Gastrocnemius medialis (tissue), 4 donors: Measurements from ENCODE around the gene SPG11.

Experiments used
- POLR2A ChIP-seq, 2 donors: fragments of 450-650 bp; IDR thresholded peaks; one replicate each; pipeline ENCODE4 v1.6.1; 2017; ENCODE audit warnings: antibody characterized with exemption in 2 of 2, mild to moderate bottlenecking in 2 of 2, moderate library complexity in 2 of 2
- TF ChIP-seq, protein P1 (sequence below), 5 experiments: fragments of 450-650 bp in 3 of 5; fragments of 200-600 bp in 2 of 5; sonication (generic) in 2 of 5; IDR thresholded peaks in 4 of 5; conservative IDR thresholded peaks in 1 of 5; 1 replicate in 4 of 5; 2 replicates in 1 of 5; pipeline ENCODE4 v1.5.1; 2016 to 2019; ENCODE audit warnings: antibody characterized with exemption in 5 of 5, mild to moderate bottlenecking in 3 of 5, moderate library complexity in 3 of 5

DNA sequence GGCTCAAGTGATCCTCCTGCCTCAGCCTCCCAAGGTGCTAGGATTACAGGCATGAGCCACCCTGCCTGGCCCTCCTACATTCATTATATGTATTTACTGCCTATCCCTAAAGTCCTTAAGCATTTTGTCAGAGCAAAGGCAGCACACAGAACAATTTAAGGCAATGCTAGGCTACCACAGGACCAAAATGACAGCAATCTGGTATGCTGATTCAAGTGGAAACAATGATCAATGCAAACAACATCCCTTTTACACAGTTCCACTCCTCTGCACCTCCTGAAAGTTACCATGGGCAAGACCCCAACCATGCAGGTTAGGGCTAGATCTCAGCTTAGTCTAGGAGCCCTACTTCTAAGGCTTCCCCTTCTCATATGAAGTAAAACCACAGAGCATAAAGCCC, 40.3 kb downstream of the SPG11 start:
- TF ChIP-seq, protein P1, sequence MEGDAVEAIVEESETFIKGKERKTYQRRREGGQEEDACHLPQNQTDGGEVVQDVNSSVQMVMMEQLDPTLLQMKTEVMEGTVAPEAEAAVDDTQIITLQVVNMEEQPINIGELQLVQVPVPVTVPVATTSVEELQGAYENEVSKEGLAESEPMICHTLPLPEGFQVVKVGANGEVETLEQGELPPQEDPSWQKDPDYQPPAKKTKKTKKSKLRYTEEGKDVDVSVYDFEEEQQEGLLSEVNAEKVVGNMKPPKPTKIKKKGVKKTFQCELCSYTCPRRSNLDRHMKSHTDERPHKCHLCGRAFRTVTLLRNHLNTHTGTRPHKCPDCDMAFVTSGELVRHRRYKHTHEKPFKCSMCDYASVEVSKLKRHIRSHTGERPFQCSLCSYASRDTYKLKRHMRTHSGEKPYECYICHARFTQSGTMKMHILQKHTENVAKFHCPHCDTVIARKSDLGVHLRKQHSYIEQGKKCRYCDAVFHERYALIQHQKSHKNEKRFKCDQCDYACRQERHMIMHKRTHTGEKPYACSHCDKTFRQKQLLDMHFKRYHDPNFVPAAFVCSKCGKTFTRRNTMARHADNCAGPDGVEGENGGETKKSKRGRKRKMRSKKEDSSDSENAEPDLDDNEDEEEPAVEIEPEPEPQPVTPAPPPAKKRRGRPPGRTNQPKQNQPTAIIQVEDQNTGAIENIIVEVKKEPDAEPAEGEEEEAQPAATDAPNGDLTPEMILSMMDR (IDR thresholded peaks at IDR 0.05 in 4 of 5, conservative IDR thresholded peaks at IDR 0.05 in 1 of 5), result no peak
- no peak for TF ChIP-seq POLR2A (IDR thresholded peaks at IDR 0.05)
